B cell (primary cell): ENCODE measurements around the gene ACADS. TPM values are rescaled to one million over a fixed set of nuclear protein-coding genes. Genes with fewer than 3 reads are reported as not detected.

ENCODE experiments used
- ATAC-seq: fragments of 200-7000 bp; cut with Tn5 transposase; one replicate; pipeline ENCODE4 v1.10.0; 2021; ENCODE audit warnings: low read depth, mild to moderate bottlenecking, moderate number of reproducible peaks, moderate library complexity
- CTCF ChIA-PET: fragments of 350-600 bp; sonication (Branson Sonifier 250); formaldehyde crosslinking; loops from one replicate; lab custom pipeline; 2021; ENCODE audit warnings: antibody characterized with exemption, inconsistent platforms; lab: Charles Lee
- POLR2A ChIA-PET: fragments of 350-600 bp; sonication (Branson Sonifier 250); formaldehyde crosslinking; loops from one replicate; lab custom pipeline; 2021; ENCODE audit warnings: antibody characterized with exemption; lab: Charles Lee
- DNase-seq: peaks from one replicate; pipeline ENCODE4 v3.0.0; 2013
- H2AFZ ChIP-seq: 2 replicates; pipeline ENCODE4 v1.6.1; 2012; ENCODE audit warnings: mild to moderate bottlenecking, low read depth, low read length; ENCODE audit not compliant: insufficient read depth, poor library complexity, severe bottlenecking
- H3K27ac ChIP-seq, 2 donors: 1 replicate in 1 of 2; 2 replicates in 1 of 2; pipeline ENCODE4 v1.5.1; 2012 to 2013; ENCODE audit warnings: low read length in 2 of 2, mild to moderate bottlenecking in 2 of 2, moderate library complexity in 1 of 2
- H3K27me3 ChIP-seq, 4 experiments: fragments of 200-600 bp in 1 of 4; sonication (generic) in 1 of 4; replicated peaks in 1 of 4; 1 replicate in 2 of 4; 2 replicates in 2 of 4; pipeline versions ENCODE4 v1.6.1 to v1.7.0; 2013 to 2016; ENCODE audit warnings: low read length in 3 of 4, mild to moderate bottlenecking in 2 of 4, mixed read lengths in 1 of 4, moderate library complexity in 1 of 4; ENCODE audit not compliant: insufficient read depth in 4 of 4, control insufficient read depth in 3 of 4; ENCODE audit errors: control extremely low read depth in 1 of 4
- H3K36me3 ChIP-seq, 2 experiments: replicated peaks in 1 of 2; 1 replicate in 1 of 2; 2 replicates in 1 of 2; pipeline versions ENCODE4 v1.6.1 to v1.7.1; 2013; ENCODE audit warnings: low read length in 1 of 2; ENCODE audit not compliant: insufficient read depth in 2 of 2, control insufficient read depth in 1 of 2; ENCODE audit errors: control extremely low read depth in 1 of 2, extremely low read depth in 1 of 2
- H3K4me1 ChIP-seq, 2 donors: fragments of 200-600 bp in 1 of 2; sonication (generic) in 1 of 2; 1 replicate in 1 of 2; 2 replicates in 1 of 2; pipeline versions ENCODE4 v1.5.1 to v1.6.1; 2013 to 2017; ENCODE audit warnings: low read length in 2 of 2; ENCODE audit not compliant: control insufficient read depth in 2 of 2, insufficient read depth in 2 of 2
- H3K4me2 ChIP-seq: replicated peaks from 2 replicates; pipeline ENCODE3; 2012; ENCODE audit warnings: mild to moderate bottlenecking, low read depth, low read length; ENCODE audit not compliant: poor library complexity, severe bottlenecking
- H3K4me3 ChIP-seq, 5 experiments: fragments of 200-600 bp in 1 of 5; sonication (generic) in 1 of 5; 1 replicate in 3 of 5; 2 replicates in 2 of 5; pipeline versions ENCODE4 v1.5.1 to v1.7.0; 2011 to 2016; ENCODE audit warnings: low read length in 4 of 5, mild to moderate bottlenecking in 4 of 5, low read depth in 2 of 5, control low read depth in 1 of 5, moderate library complexity in 1 of 5; ENCODE audit not compliant: insufficient read depth in 1 of 5; ENCODE audit errors: control extremely low read depth in 1 of 5, extremely low read depth in 1 of 5
- H3K79me2 ChIP-seq: fragments of 200-600 bp; sonication (generic); one replicate; pipeline ENCODE4 v1.6.0; 2016; ENCODE audit warnings: low read length; ENCODE audit not compliant: control insufficient read depth, insufficient read depth
- H3K9ac ChIP-seq: fragments of 200-600 bp; sonication (generic); 2 replicates; pipeline ENCODE4 v1.6.1; 2017; ENCODE audit warnings: mild to moderate bottlenecking, low read length, moderate library complexity
- H3K9me3 ChIP-seq, 3 donors: one replicate each; pipeline versions ENCODE4 v1.6.1 to v1.7.1; 2013; ENCODE audit warnings: low read length in 2 of 3; ENCODE audit not compliant: control insufficient read depth in 2 of 3, insufficient read depth in 1 of 3; ENCODE audit errors: control extremely low read depth in 1 of 3
- H4K20me1 ChIP-seq: 2 replicates; pipeline ENCODE4 v1.6.0; 2012; ENCODE audit warnings: mild to moderate bottlenecking, low read length; ENCODE audit not compliant: insufficient read depth, control insufficient read depth, poor library complexity, severe bottlenecking
- H3K27ac Mint-ChIP-seq: one replicate; pipeline ENCODE4 v1.8.0; 2021; ENCODE audit warnings: mixed read lengths
- H3K27me3 Mint-ChIP-seq: one replicate; pipeline ENCODE4 v1.8.0; 2021; ENCODE audit warnings: mixed read lengths
- H3K4me1 Mint-ChIP-seq: one replicate; pipeline ENCODE4 v1.8.0; 2021; ENCODE audit warnings: mixed read lengths
- H3K4me3 Mint-ChIP-seq: one replicate; pipeline ENCODE4 v1.8.0; 2021; ENCODE audit warnings: mixed read lengths
- H3K9me3 Mint-ChIP-seq: one replicate; pipeline ENCODE4 v1.8.0; 2022; ENCODE audit warnings: mixed read lengths; ENCODE audit not compliant: insufficient read depth
- EZH2 ChIP-seq: IDR thresholded peaks from 2 replicates; pipeline ENCODE4 v1.6.1; 2012; ENCODE audit warnings: borderline replicate concordance, low read depth, mild to moderate bottlenecking, moderate library complexity, low read length; ENCODE audit not compliant: insufficient read depth, poor library complexity, severe bottlenecking
- WGBS: methylation state at CpG from one replicate; pipeline ENCODE4 v1.1.5; 2013; ENCODE audit warnings: missing lambda C conversion rate; ENCODE audit not compliant: insufficient coverage; 5-methylcytosine and 5-hydroxymethylcytosine counted together
- intact Hi-C: fragments of 100-400 bp; cut with micrococcal nuclease; formaldehyde crosslinking; loops from one replicate; pipeline ENCODE4 v1.10.0; 2022
- polyA plus RNA-seq: library from polyadenylated mRNA; depleted of rRNA; stranded (reverse); fragments of >200 nt; gene quantifications from 2 replicates; pipeline ENCODE4 v1.2.3, GENCODE V29; 2012
- total RNA-seq, 2 donors: library from RNA; stranded (reverse); fragments of 120-200 nt in 1 of 2; gene quantifications; 1 replicate in 1 of 2; 2 replicates in 1 of 2; pipeline versions ENCODE4 v1.2.3 to v1.2.4, GENCODE V29; 2013 to 2022
- TF ChIP-seq, protein P1 (sequence below): fragments of 200-600 bp; IDR thresholded peaks from one replicate; pipeline ENCODE4 v1.8.0; 2022; ENCODE audit warnings: antibody characterized with exemption, mild to moderate bottlenecking

ACADS gene
- total and polyA plus RNA-seq, 2 donors (not counting 1 experiment from before 2014, with no cell fraction given), result 6.8 to 10.0 TPM

DNA sequence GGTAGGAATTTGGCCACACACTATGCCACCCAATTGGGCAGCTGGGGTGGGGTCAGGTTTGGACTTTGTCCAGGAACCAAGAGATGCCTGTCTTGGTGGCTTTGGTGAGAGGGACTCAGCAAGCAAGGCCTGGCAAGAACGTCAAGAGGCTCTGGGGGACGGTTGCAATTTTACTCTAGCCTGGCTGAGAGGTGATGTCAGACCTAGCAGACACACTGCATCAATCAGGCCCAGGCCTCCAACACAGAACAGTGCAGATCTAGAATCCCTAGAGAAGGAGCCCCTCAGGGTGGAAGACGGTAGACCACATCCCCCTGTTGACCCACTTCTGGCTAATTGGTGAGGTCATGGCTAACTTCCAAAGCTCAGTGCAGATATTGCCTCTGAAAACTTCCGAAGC, 17.0 kb upstream of the ACADS start:
- TF ChIP-seq, protein P1, sequence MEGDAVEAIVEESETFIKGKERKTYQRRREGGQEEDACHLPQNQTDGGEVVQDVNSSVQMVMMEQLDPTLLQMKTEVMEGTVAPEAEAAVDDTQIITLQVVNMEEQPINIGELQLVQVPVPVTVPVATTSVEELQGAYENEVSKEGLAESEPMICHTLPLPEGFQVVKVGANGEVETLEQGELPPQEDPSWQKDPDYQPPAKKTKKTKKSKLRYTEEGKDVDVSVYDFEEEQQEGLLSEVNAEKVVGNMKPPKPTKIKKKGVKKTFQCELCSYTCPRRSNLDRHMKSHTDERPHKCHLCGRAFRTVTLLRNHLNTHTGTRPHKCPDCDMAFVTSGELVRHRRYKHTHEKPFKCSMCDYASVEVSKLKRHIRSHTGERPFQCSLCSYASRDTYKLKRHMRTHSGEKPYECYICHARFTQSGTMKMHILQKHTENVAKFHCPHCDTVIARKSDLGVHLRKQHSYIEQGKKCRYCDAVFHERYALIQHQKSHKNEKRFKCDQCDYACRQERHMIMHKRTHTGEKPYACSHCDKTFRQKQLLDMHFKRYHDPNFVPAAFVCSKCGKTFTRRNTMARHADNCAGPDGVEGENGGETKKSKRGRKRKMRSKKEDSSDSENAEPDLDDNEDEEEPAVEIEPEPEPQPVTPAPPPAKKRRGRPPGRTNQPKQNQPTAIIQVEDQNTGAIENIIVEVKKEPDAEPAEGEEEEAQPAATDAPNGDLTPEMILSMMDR, result no peak
- no peak for TF ChIP-seq EZH2
- Histone ChIP-seq H3K9me3 (no peaks in the 10 kb centered on the region), H3K27me3 (no peaks in the 10 kb centered on the region), H3K4me2 (no peak overlapping the region), H3K36me3 (peaks cover 2 to 5% of the 10 kb centered on the region in 2 experiments), H3K79me2 (peaks cover 9% of the 10 kb centered on the region), H3K27ac (no peak overlapping the region), H3K4me3 (no peak overlapping the region), H4K20me1 (no peaks in the 10 kb centered on the region), H3K9ac (no peak overlapping the region), H2AFZ (no peak overlapping the region), H3K4me1 (peaks cover 14 to 21% of the 10 kb centered on the region in 2 donors)
- ATAC-seq (no peak), DNase-seq (no peak)
- Mint-ChIP-seq H3K27ac (no peak overlapping the region), H3K9me3 (no peaks in the 10 kb centered on the region), H3K4me3 (peak overlapping the region; percentile 46), H3K27me3 (no peaks in the 10 kb centered on the region), H3K4me1 (peaks cover 20% of the 10 kb centered on the region)
- ChIA-PET CTCF (interaction anchor here (2.1 to 9.8 kb wide), 2 partner anchors 39 to 61 kb away, joined by 5 to 172 read pairs; no protein-coding TSS in a partner anchor), POLR2A (no interaction called here)
- intact Hi-C loops, result no loop called here
- WGBS, result 100% methylated on average over 3 of the region's 4 CpGs

DNA sequence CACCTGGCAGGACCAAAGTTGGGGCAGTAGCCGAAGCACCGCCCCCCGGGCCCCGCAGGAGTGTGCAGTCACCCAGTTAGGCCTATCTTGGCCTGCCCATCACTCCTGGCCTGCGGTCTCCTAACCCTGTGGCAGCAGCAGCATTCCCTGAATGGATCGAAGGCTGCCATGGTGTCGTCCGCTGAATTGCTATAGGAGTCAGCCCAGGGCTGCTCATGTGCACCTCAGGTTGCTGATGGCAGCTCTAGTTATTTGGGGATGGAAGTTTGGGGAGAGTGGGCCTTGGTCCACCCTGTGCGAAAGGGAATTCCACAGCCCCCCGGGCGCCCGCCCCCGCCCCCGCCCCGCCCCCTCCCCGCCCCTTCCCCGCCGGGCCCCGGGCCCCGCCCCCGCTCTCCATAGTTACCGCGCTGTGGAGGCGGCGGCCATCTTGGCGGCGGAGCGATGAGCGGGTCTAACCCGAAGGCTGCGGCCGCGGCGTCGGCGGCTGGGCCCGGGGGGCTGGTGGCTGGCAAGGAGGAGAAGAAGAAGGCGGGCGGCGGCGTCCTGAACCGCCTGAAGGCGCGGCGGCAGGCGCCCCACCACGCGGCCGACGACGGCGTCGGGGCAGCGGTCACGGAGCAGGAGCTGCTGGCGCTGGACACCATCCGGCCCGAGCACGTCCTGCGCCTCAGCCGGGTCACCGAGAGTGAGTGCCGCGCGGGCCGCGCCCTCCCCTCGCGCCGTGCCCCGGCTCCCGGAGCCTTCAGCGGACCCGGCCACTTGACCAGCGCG, 15.4 kb upstream of the ACADS start, which contains the start of gene UNC119B:
UNC119B (plus strand) TSS at position 428 of the 774 bp plus-strand sequence; CDS start at position 445, 17 bp downstream.
- H3K4me3 ChIP-seq, result peak within 1 kb of the TSS; percentile 27 to 89 (median 68)
- H3K36me3 ChIP-seq, result peaks cover 0 to 10% of the 10 kb centered on the region in 2 experiments
- peak within 1 kb of the TSS in 1 of 2 donors; percentile 71 for H3K27ac ChIP-seq
- H2AFZ ChIP-seq, result peak within 1 kb of the TSS; percentile 91
- Mint-ChIP-seq H3K27me3 (no peaks in the 10 kb centered on the region), H3K4me1 (peaks cover 24% of the 10 kb centered on the region), H3K4me3 (peak within 1 kb of the TSS; percentile 91), H3K27ac (peak within 1 kb of the TSS; percentile 79), H3K9me3 (no peaks in the 10 kb centered on the region)
- ChIA-PET POLR2A (interaction anchor here (0.5 to 1.6 kb wide), 2 partner anchors 24 to 1557 kb away, joined by 5 to 9 read pairs; partner anchors contain the start of gene MLEC), CTCF (interaction anchor here (1.0 to 9.8 kb wide), 7 partner anchors 10 to 191 kb away, joined by 3 to 172 read pairs (median 5); partner anchors contain the start of gene POP5)
- WGBS, result under 1% methylated on average over 66 of the region's 76 CpGs
- peaks cover 9% of the 10 kb centered on the region for H3K79me2 ChIP-seq
- H3K4me1 ChIP-seq, result peaks cover 17 to 26% of the 10 kb centered on the region in 2 donors
- no peak for TF ChIP-seq EZH2
- TF ChIP-seq, protein P1, result no peak
- H4K20me1 ChIP-seq, result no peaks in the 10 kb centered on the region
- no peaks in the 10 kb centered on the region for H3K27me3 ChIP-seq
- peak within 1 kb of the TSS; percentile 82 for H3K9ac ChIP-seq
- no peaks in the 10 kb centered on the region for H3K9me3 ChIP-seq
- intact Hi-C loops, result loop anchor here (1.0 to 5.0 kb wide), 4 partner anchors 15 to 261 kb away; partner anchors contain the start of genes ACADS and SPPL3
- peak within 1 kb of the TSS; percentile 98 for H3K4me2 ChIP-seq
- peak; percentile 88 for ATAC-seq
- peak; percentile 80 for DNase-seq
